ENCODE data around the gene ARHGAP15. TPM values are rescaled to one million over a fixed set of nuclear protein-coding genes. Genes with fewer than 3 reads are reported as not detected.

The ARHGAP15 gene
- total and polyA plus RNA-seq, 4 experiments from 2014 or later, result 218 to 524 (median 365) TPM

DNA sequence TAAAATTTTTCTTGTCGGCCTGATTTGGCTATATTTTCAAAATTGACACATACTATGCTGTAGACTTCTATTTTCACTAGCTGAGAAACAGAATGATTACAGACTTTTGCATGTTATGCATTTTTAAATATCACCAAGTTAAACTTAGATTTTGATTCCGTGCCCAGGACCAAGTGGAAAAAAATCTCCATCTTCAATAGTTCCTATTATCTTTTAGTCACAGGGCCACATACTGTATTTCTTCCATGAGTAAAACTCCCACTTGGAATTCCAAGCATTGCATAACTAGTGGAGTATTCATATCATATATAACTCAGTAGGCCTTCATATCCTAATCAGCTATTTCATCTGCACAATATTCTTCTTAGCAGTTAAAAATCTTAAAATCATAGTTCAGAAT, 470.9 kb downstream of the ARHGAP15 start:
- DNase-seq, result no peak
- Mint-ChIP-seq H3K27ac (no peak overlapping the region), H3K4me1 (peaks cover 26 to 67% (median 51%) of the 10 kb centered on the region in 4 donors), H3K9me3 (peaks cover 0 to 1% (median 0%) of the 10 kb centered on the region in 8 donors), H3K36me3 (peaks cover 46 to 67% of the 10 kb centered on the region in 2 donors), H3K4me3 (no peak overlapping the region), H3K27me3 (no peaks in the 10 kb centered on the region)
- intact Hi-C loops (cut with micrococcal nuclease), result no loop called here
- Histone ChIP-seq H3K9me3 (ENCODE audit: control insufficient read depth in 1 of 2, low read length in 2 of 2) (no peaks in the 10 kb centered on the region), H3K27ac (ENCODE audit: low read depth, low read length) (no peak overlapping the region), H3K36me3 (ENCODE audit: insufficient read depth, low read length) (peaks cover 17% of the 10 kb centered on the region), H3K27me3 (ENCODE audit: insufficient read depth, low read length) (no peaks in the 10 kb centered on the region), H3K4me1 (ENCODE audit: insufficient read depth, low read length) (no peaks in the 10 kb centered on the region), H3K4me3 (ENCODE audit: low read length in 2 of 2) (no peak overlapping the region)
- CTCF ChIA-PET (ENCODE audit: partially characterized antibody), result no interaction called here
- POLR2A ChIA-PET (ENCODE audit: partially characterized antibody), result no interaction called here

DNA sequence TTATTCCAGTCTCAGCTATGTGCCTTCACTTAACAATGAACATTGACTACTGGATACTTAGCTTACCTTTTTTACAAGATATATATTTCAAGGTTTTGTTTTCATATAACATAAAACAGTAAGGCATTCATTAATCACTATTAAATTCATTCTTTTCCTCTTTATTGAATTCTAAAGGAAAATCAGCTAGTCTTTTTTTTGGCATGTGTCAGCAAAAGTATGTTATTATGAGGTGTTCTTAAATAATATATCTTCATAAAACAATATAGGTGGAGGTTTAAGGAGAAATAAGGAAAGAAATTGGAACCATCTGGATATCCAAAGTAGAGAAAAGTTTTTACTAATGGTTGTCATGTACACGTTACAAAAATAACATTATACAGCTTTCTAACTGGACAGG, 472.6 kb downstream of the ARHGAP15 start:
- no peaks in the 10 kb centered on the region for H3K9me3 ChIP-seq (ENCODE audit: control insufficient read depth in 1 of 2, low read length in 2 of 2)
- no peak for DNase-seq
- peaks cover 9% of the 10 kb centered on the region for H3K4me1 ChIP-seq (ENCODE audit: insufficient read depth, low read length)
- intact Hi-C loops (cut with micrococcal nuclease), result no loop called here
- peaks cover 17% of the 10 kb centered on the region for H3K36me3 ChIP-seq (ENCODE audit: insufficient read depth, low read length)
- Mint-ChIP-seq H3K4me3 (no peak overlapping the region), H3K36me3 (peaks cover 49 to 72% of the 10 kb centered on the region in 2 donors), H3K4me1 (peaks cover 27 to 69% (median 60%) of the 10 kb centered on the region in 4 donors), H3K9me3 (peaks cover 0 to 1% (median 0%) of the 10 kb centered on the region in 8 donors), H3K27me3 (no peaks in the 10 kb centered on the region), H3K27ac (peak overlapping the region in 2 of 7 donors; percentile 64 to 66)
- no peak overlapping the region for H3K4me3 ChIP-seq (ENCODE audit: low read length in 2 of 2)
- CTCF ChIA-PET (ENCODE audit: partially characterized antibody), result no interaction called here
- H3K27ac ChIP-seq (ENCODE audit: low read depth, low read length), result no peak overlapping the region
- H3K27me3 ChIP-seq (ENCODE audit: insufficient read depth, low read length), result no peaks in the 10 kb centered on the region
- POLR2A ChIA-PET (ENCODE audit: partially characterized antibody), result no interaction called here

DNA sequence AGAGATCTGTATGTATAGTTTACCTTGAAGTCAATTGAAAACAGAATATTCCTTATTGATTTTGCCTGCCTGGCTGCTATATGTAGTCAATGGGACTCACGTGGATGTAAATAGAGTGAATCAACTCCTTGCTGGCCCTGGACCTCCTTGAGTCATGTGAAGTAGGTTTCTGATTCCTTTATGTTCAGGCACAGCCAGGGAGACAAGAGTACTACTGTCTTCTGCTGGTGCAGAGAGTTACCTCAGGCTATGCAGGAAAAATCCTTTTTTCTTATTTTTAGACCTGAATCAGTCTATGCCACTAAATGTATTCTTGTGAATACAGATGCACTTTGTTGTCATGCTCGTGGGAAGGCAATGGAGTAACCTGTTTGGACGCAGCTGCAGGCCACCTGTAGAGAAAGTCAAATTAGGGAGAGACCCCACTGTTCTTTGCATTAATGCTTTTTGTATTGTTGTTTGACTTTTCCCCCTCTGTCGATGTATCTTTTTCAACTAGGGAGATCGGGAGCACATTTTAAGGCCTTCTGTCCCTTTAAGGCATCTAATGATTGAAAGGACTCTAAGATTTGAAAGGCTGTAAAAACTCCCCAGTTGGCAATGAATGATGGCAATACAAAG, 473.9 kb downstream of the ARHGAP15 start:
- ChIA-PET POLR2A (ENCODE audit: partially characterized antibody) (no interaction called here), CTCF (ENCODE audit: partially characterized antibody) (no interaction called here)
- H3K4me3 Mint-ChIP-seq, result no peak overlapping the region
- H3K4me1 Mint-ChIP-seq, result peaks cover 34 to 81% (median 63%) of the 10 kb centered on the region in 4 donors
- Histone ChIP-seq H3K9me3 (ENCODE audit: control insufficient read depth in 1 of 2, low read length in 2 of 2) (no peaks in the 10 kb centered on the region), H3K4me1 (ENCODE audit: insufficient read depth, low read length) (peaks cover 17% of the 10 kb centered on the region), H3K27me3 (ENCODE audit: insufficient read depth, low read length) (no peaks in the 10 kb centered on the region), H3K27ac (ENCODE audit: low read depth, low read length) (no peak overlapping the region), H3K36me3 (ENCODE audit: insufficient read depth, low read length) (peaks cover 22% of the 10 kb centered on the region), H3K4me3 (ENCODE audit: low read length in 2 of 2) (no peak overlapping the region)
- no peak for DNase-seq
- H3K27ac Mint-ChIP-seq, result peak overlapping the region in 4 of 7 donors; percentile 10 to 57 (median 32)
- H3K27me3 Mint-ChIP-seq, result no peaks in the 10 kb centered on the region
- intact Hi-C loops (cut with micrococcal nuclease), result no loop called here
- H3K36me3 Mint-ChIP-seq, result peaks cover 55 to 79% of the 10 kb centered on the region in 2 donors
- peaks cover 0 to 1% (median 0%) of the 10 kb centered on the region in 8 donors for H3K9me3 Mint-ChIP-seq

DNA sequence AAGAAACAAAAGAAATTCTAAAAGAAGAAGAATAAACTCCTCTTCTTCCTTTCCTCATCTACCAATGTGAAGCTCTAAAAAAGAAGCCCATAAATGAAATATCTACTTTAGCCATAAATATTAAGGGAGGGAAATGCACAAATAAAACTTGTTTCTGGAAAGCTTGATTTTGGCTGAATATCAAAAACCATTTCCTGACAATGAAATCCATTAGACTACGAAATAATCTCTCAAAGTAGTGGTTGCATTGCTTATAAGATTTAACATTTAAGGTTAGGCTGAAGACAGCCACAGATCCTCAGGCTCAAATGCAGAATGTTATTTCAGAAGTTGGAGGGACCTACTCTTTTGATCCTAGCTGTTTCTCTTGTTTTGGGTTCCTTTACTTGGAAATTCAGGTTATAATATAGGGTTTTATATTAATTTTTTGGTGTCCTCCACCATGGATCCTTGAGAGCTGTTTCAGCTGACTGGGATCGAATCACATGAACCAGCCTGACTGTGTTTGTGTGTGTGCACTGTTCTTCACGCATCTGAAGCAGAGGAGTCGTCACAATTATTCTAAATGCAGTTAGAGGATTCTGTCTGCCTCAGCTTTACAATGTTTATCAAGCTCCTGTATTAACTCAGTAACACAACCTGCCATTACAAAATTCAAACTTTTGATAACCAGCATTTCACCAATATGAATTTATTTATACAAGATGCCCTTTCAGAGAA, 474.8 kb downstream of the ARHGAP15 start:
- no peaks in the 10 kb centered on the region for H3K9me3 ChIP-seq (ENCODE audit: control insufficient read depth in 1 of 2, low read length in 2 of 2)
- no peak overlapping the region for H3K27ac ChIP-seq (ENCODE audit: low read depth, low read length)
- no peak for DNase-seq
- H3K4me1 Mint-ChIP-seq, result peaks cover 36 to 83% (median 61%) of the 10 kb centered on the region in 4 donors
- H3K4me3 ChIP-seq (ENCODE audit: low read length in 2 of 2), result no peak overlapping the region
- H3K36me3 Mint-ChIP-seq, result peaks cover 55 to 78% of the 10 kb centered on the region in 2 donors
- peaks cover 0 to 1% (median 0%) of the 10 kb centered on the region in 8 donors for H3K9me3 Mint-ChIP-seq
- peak overlapping the region in 1 of 7 donors; percentile 16 for H3K27ac Mint-ChIP-seq
- no peaks in the 10 kb centered on the region for H3K27me3 Mint-ChIP-seq
- peaks cover 22% of the 10 kb centered on the region for H3K36me3 ChIP-seq (ENCODE audit: insufficient read depth, low read length)
- no peaks in the 10 kb centered on the region for H3K27me3 ChIP-seq (ENCODE audit: insufficient read depth, low read length)
- H3K4me3 Mint-ChIP-seq, result no peak overlapping the region
- ChIA-PET POLR2A (ENCODE audit: partially characterized antibody) (no interaction called here), CTCF (ENCODE audit: partially characterized antibody) (interaction anchor here (0.9 kb wide), 1 partner anchor 320 kb away, joined by 3 read pairs; no protein-coding TSS in a partner anchor)
- intact Hi-C loops (cut with micrococcal nuclease), result no loop called here
- peaks cover 17% of the 10 kb centered on the region for H3K4me1 ChIP-seq (ENCODE audit: insufficient read depth, low read length)

DNA sequence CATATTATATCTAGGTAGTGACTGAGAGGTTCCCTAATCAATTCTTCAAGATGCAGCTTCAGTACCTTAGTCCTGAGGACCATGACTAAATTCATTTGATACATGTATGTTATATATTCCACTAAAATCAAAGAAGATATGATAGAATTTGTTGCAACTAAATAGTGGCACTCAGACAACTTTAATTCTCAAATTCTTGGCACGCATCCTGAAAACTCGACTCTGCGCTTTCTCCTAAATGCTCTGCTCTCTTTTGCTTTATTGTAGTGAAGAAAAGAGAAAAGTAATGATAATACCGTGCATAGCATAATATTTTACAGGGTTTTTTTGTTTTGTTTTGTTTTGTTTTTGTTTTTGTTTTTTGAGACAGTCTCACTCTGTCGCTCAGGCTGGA, 475.3 kb downstream of the ARHGAP15 start:
- Mint-ChIP-seq H3K4me3 (no peak overlapping the region), H3K4me1 (peaks cover 36 to 80% (median 60%) of the 10 kb centered on the region in 4 donors), H3K27ac (peak overlapping the region in 3 of 7 donors; percentile 19 to 59 (median 48)), H3K9me3 (peaks cover 0 to 1% (median 0%) of the 10 kb centered on the region in 8 donors), H3K36me3 (peaks cover 50 to 75% of the 10 kb centered on the region in 2 donors), H3K27me3 (no peaks in the 10 kb centered on the region)
- no peaks in the 10 kb centered on the region for H3K27me3 ChIP-seq (ENCODE audit: insufficient read depth, low read length)
- no peaks in the 10 kb centered on the region for H3K9me3 ChIP-seq (ENCODE audit: control insufficient read depth in 1 of 2, low read length in 2 of 2)
- H3K36me3 ChIP-seq (ENCODE audit: insufficient read depth, low read length), result peaks cover 22% of the 10 kb centered on the region
- H3K27ac ChIP-seq (ENCODE audit: low read depth, low read length), result no peak overlapping the region
- POLR2A ChIA-PET (ENCODE audit: partially characterized antibody), result no interaction called here
- no peak for DNase-seq
- CTCF ChIA-PET (ENCODE audit: partially characterized antibody), result interaction anchor here (0.9 to 1.6 kb wide), 2 partner anchors 15 to 320 kb away, joined by 3 to 4 read pairs; no protein-coding TSS in a partner anchor
- peaks cover 17% of the 10 kb centered on the region for H3K4me1 ChIP-seq (ENCODE audit: insufficient read depth, low read length)
- no peak overlapping the region for H3K4me3 ChIP-seq (ENCODE audit: low read length in 2 of 2)
- intact Hi-C loops (cut with micrococcal nuclease), result no loop called here

DNA sequence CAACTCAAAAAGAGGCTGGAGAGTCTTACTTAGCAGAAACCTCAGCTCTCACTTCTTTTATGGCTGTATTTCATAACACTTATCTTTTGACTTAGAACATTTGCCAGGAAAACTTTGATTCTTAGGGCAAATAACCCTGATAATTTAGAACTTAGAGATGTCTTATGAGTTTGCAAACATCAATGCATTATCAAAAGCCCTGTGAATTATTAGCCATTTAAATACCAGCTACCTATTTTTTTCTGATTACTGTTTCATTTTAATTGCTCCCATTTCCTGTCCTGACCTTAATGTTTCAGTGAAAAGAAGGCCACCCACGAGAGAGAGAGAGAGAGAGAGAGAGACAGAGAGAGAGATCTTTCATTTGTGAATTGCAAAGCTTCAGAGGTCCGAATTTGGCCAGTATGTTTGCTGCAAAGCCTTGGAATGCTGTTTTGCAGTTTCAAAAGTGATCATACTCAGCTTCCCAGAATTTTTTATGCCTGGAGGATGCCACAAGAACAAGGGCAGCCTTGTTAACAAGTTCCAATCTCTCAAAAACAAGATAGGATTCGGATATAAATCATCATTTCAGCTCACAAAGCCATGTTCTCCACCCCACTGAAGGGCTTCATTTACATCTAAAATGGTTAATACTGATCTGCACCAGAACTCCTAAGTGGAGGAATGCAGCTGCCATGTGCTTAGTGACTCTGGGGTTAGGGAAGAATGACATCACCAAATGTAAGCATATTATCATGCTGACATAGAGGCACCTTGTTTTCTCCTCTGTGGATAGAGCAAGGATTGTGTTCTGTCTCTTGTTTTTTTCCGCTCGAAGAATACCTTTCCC, 478.2 kb downstream of the ARHGAP15 start:
- Histone ChIP-seq H3K36me3 (ENCODE audit: insufficient read depth, low read length) (peaks cover 17% of the 10 kb centered on the region), H3K9me3 (ENCODE audit: control insufficient read depth in 1 of 2, low read length in 2 of 2) (no peaks in the 10 kb centered on the region), H3K27ac (ENCODE audit: low read depth, low read length) (no peak overlapping the region), H3K27me3 (ENCODE audit: insufficient read depth, low read length) (no peaks in the 10 kb centered on the region), H3K4me3 (ENCODE audit: low read length in 2 of 2) (no peak overlapping the region), H3K4me1 (ENCODE audit: insufficient read depth, low read length) (peaks cover 17% of the 10 kb centered on the region)
- peaks cover 48 to 81% (median 65%) of the 10 kb centered on the region in 4 donors for H3K4me1 Mint-ChIP-seq
- H3K9me3 Mint-ChIP-seq, result no peaks in the 10 kb centered on the region
- H3K36me3 Mint-ChIP-seq, result peaks cover 48 to 68% of the 10 kb centered on the region in 2 donors
- POLR2A ChIA-PET (ENCODE audit: partially characterized antibody), result no interaction called here
- H3K27me3 Mint-ChIP-seq, result no peaks in the 10 kb centered on the region
- CTCF ChIA-PET (ENCODE audit: partially characterized antibody), result no interaction called here
- peak overlapping the region in 6 of 7 donors; percentile 8 to 58 (median 28) for H3K27ac Mint-ChIP-seq
- intact Hi-C loops (cut with micrococcal nuclease), result no loop called here
- H3K4me3 Mint-ChIP-seq, result peak overlapping the region in 1 of 8 donors; percentile 17
- no peak for DNase-seq

DNA sequence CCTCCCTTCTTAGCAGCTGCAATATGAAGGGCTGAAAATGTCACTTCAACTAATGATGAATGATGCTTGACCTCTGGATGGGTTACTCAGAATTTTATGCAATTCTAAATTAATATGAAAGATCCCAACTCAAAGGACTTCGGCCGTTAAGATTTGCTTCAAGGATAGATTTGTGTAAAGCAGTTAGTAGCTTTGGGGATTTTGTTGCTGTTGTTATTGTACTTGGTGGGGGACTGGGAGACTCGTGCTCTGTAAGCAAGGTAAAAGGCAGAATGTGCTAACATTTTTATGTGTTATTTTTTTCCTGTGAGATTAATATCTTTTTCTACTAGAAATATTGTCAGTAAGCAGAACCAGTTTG, 478.8 kb downstream of the ARHGAP15 start:
- DNase-seq, result no peak
- POLR2A ChIA-PET (ENCODE audit: partially characterized antibody), result no interaction called here
- Mint-ChIP-seq H3K9me3 (no peaks in the 10 kb centered on the region), H3K4me3 (peak overlapping the region in 1 of 8 donors; percentile 13), H3K27me3 (no peaks in the 10 kb centered on the region), H3K27ac (peak overlapping the region in 3 of 7 donors; percentile 10 to 54 (median 43)), H3K4me1 (peaks cover 45 to 77% (median 63%) of the 10 kb centered on the region in 4 donors), H3K36me3 (peaks cover 43 to 63% of the 10 kb centered on the region in 2 donors)
- CTCF ChIA-PET (ENCODE audit: partially characterized antibody), result no interaction called here
- intact Hi-C loops (cut with micrococcal nuclease), result no loop called here
- H3K4me3 ChIP-seq (ENCODE audit: low read length in 2 of 2), result no peak overlapping the region
- peaks cover 12% of the 10 kb centered on the region for H3K36me3 ChIP-seq (ENCODE audit: insufficient read depth, low read length)
- no peak overlapping the region for H3K27ac ChIP-seq (ENCODE audit: low read depth, low read length)
- no peaks in the 10 kb centered on the region for H3K27me3 ChIP-seq (ENCODE audit: insufficient read depth, low read length)
- H3K4me1 ChIP-seq (ENCODE audit: insufficient read depth, low read length), result peaks cover 17% of the 10 kb centered on the region
- H3K9me3 ChIP-seq (ENCODE audit: control insufficient read depth in 1 of 2, low read length in 2 of 2), result no peaks in the 10 kb centered on the region

Data from CD4-positive, alpha-beta memory T cell (primary cell).